H1 (cell line): ENCODE results near the gene KCNMB1. TPM values are rescaled to one million over a fixed set of nuclear protein-coding genes. Genes with fewer than 3 reads are reported as not detected.

ENCODE experiments used
- CTCF ChIA-PET: fragments of 300-600 bp; sonication (Branson Sonifier 250); formaldehyde crosslinking; loops from one replicate; lab custom pipeline; 2021; ENCODE audit not compliant: partially characterized antibody; lab: Charles Lee
- POLR2A ChIA-PET: fragments of 300-600 bp; sonication (Branson Sonifier 250); formaldehyde crosslinking; loops from one replicate; lab custom pipeline; 2021; ENCODE audit warnings: inconsistent platforms; ENCODE audit not compliant: partially characterized antibody; lab: Charles Lee
- DNase-seq, 2 experiments: peaks; one replicate each; pipeline versions ENCODE4 v3.0.0 to v3.0.0-alpha.2; 2010 to 2022; ENCODE audit warnings: low spot score in 2 of 2, low read depth in 1 of 2, mixed read lengths in 1 of 2
- FAIRE-seq: peaks from 2 replicates; lab custom pipeline; 2011; peaks lifted over from hg19 to GRCh38; lab: Jason Lieb, UNC
- H2AFZ ChIP-seq: 2 replicates; pipeline ENCODE4 v1.8.1; 2012; ENCODE audit warnings: low read length, inconsistent platforms
- H2AK5ac ChIP-seq: 2 replicates; pipeline ENCODE4 v1.6.1; 2013; ENCODE audit warnings: low read depth, low read length
- H2BK120ac ChIP-seq: replicated peaks from 2 replicates; pipeline ENCODE3; 2013; ENCODE audit warnings: low read depth, low read length, inconsistent platforms
- H2BK12ac ChIP-seq: 2 replicates; pipeline ENCODE4 v1.6.1; 2013; ENCODE audit warnings: low read depth, low read length
- H2BK15ac ChIP-seq: 2 replicates; pipeline ENCODE4 v1.6.1; 2013; ENCODE audit warnings: low read length
- H2BK20ac ChIP-seq: 2 replicates; pipeline ENCODE4 v1.6.1; 2013; ENCODE audit warnings: low read length
- H2BK5ac ChIP-seq: 2 replicates; pipeline ENCODE4 v1.6.1; 2013; ENCODE audit warnings: low read depth, low read length
- H3K14ac ChIP-seq: 2 replicates; pipeline ENCODE4 v1.6.1; 2013; ENCODE audit warnings: inconsistent platforms; ENCODE audit not compliant: insufficient read length
- H3K18ac ChIP-seq: 2 replicates; pipeline ENCODE4 v1.6.1; 2013; ENCODE audit warnings: low read length; ENCODE audit errors: extremely low read depth
- H3K23ac ChIP-seq: 2 replicates; pipeline ENCODE4 v1.6.1; 2013; ENCODE audit warnings: inconsistent platforms; ENCODE audit not compliant: insufficient read length
- H3K23me2 ChIP-seq: 2 replicates; pipeline ENCODE4 v1.6.1; 2013; ENCODE audit warnings: low read depth, low read length
- H3K27ac ChIP-seq: 2 replicates; pipeline ENCODE4 v1.6.1; 2011; ENCODE audit warnings: low read depth, low read length, inconsistent platforms
- H3K27me3 ChIP-seq, 4 experiments: replicated peaks in 1 of 4; 1 replicate in 1 of 4; 2 replicates in 3 of 4; pipeline versions ENCODE4 v1.6.1 to v1.8.1; 2011 to 2013; ENCODE audit warnings: low read length in 3 of 4, mild to moderate bottlenecking in 3 of 4, inconsistent platforms in 2 of 4, mixed read lengths in 2 of 4, moderate library complexity in 1 of 4; ENCODE audit not compliant: control insufficient read depth in 3 of 4, insufficient read depth in 3 of 4; ENCODE audit errors: extremely low read depth in 1 of 4
- H3K36me3 ChIP-seq, 4 experiments: 2 replicates each; pipeline versions ENCODE4 v1.6.1 to v1.8.1; 2011 to 2013; ENCODE audit warnings: mild to moderate bottlenecking in 4 of 4, low read length in 3 of 4, moderate library complexity in 2 of 4, control low read depth in 1 of 4, inconsistent platforms in 1 of 4; ENCODE audit not compliant: insufficient read depth in 4 of 4, control insufficient read depth in 2 of 4
- H3K4ac ChIP-seq: replicated peaks from 2 replicates; pipeline ENCODE3; 2013; ENCODE audit warnings: low read length, low read depth, mixed read lengths, inconsistent platforms; ENCODE audit not compliant: insufficient read length
- H3K4me1 ChIP-seq, 4 experiments: replicated peaks in 1 of 4; 1 replicate in 1 of 4; 2 replicates in 3 of 4; pipeline versions ENCODE4 v1.6.1 to v1.8.1; 2011 to 2013; ENCODE audit warnings: low read length in 3 of 4, inconsistent platforms in 2 of 4, mixed read lengths in 1 of 4; ENCODE audit not compliant: insufficient read depth in 4 of 4, control insufficient read depth in 3 of 4
- H3K4me2 ChIP-seq, 2 experiments: 2 replicates each; pipeline versions ENCODE4 v1.6.1 to v1.8.1; 2011 to 2013; ENCODE audit warnings: low read depth in 2 of 2, low read length in 2 of 2, control low read depth in 1 of 2, inconsistent platforms in 1 of 2, mild to moderate bottlenecking in 1 of 2; ENCODE audit not compliant: insufficient read depth in 1 of 2
- H3K4me3 ChIP-seq, 4 experiments: fragments of 200-600, 300-600 bp in 1 of 4; sonication (generic), shearing (Covaris generic), sonication (Bioruptor Twin) in 1 of 4; 2 replicates each; pipeline versions ENCODE4 v1.5.1 to v1.8.1; 2011 to 2016; ENCODE audit warnings: low read length in 4 of 4, low read depth in 3 of 4, control low read depth in 2 of 4, inconsistent platforms in 2 of 4, mild to moderate bottlenecking in 2 of 4, mixed read lengths in 1 of 4, moderate library complexity in 1 of 4; ENCODE audit not compliant: insufficient read depth in 2 of 4; ENCODE audit errors: extremely low read depth in 1 of 4
- H3K56ac ChIP-seq: replicated peaks from 2 replicates; pipeline ENCODE3; 2013; ENCODE audit warnings: low read depth, mild to moderate bottlenecking, mixed read lengths, low read length, inconsistent platforms; ENCODE audit not compliant: insufficient read length
- H3K79me1 ChIP-seq: 2 replicates; pipeline ENCODE4 v1.6.1; 2013; ENCODE audit warnings: low read depth, low read length, control low read depth
- H3K79me2 ChIP-seq, 2 experiments: 2 replicates each; pipeline versions ENCODE4 v1.6.1 to v1.8.1; 2012 to 2013; ENCODE audit warnings: low read length in 2 of 2, mild to moderate bottlenecking in 2 of 2, inconsistent platforms in 1 of 2; ENCODE audit not compliant: insufficient read depth in 2 of 2, control insufficient read depth in 1 of 2
- H3K9ac ChIP-seq, 4 experiments: replicated peaks in 1 of 4; 1 replicate in 1 of 4; 2 replicates in 3 of 4; pipeline versions ENCODE4 v1.6.1 to v1.8.1; 2011 to 2013; ENCODE audit warnings: low read depth in 3 of 4, low read length in 3 of 4, control low read depth in 2 of 4, mild to moderate bottlenecking in 2 of 4, moderate library complexity in 2 of 4, inconsistent platforms in 1 of 4; ENCODE audit errors: extremely low read depth in 1 of 4
- H3K9me3 ChIP-seq, 2 experiments: 2 replicates each; pipeline versions ENCODE4 v1.6.1 to v1.8.1; 2012 to 2013; ENCODE audit warnings: mild to moderate bottlenecking in 2 of 2, moderate library complexity in 2 of 2, control low read depth in 1 of 2, inconsistent platforms in 1 of 2, low read depth in 1 of 2, low read length in 1 of 2, mixed read lengths in 1 of 2; ENCODE audit not compliant: insufficient read depth in 2 of 2
- H4K20me1 ChIP-seq, 2 experiments: replicated peaks in 1 of 2; 2 replicates each; pipeline versions ENCODE3 to v1.8.1; 2011 to 2013; ENCODE audit warnings: inconsistent platforms in 2 of 2, low read length in 2 of 2, mild to moderate bottlenecking in 1 of 2; ENCODE audit not compliant: insufficient read depth in 2 of 2, control insufficient read depth in 1 of 2
- H4K5ac ChIP-seq: 2 replicates; pipeline ENCODE4 v1.6.1; 2013; ENCODE audit warnings: low read length, low read depth, mixed read lengths, inconsistent platforms; ENCODE audit not compliant: insufficient read length
- H4K8ac ChIP-seq: 2 replicates; pipeline ENCODE4 v1.8.0; 2013; ENCODE audit warnings: mild to moderate bottlenecking, moderate library complexity, low read length, inconsistent platforms; ENCODE audit not compliant: insufficient read depth; ENCODE audit errors: extremely low read depth
- H4K91ac ChIP-seq: replicated peaks from 2 replicates; pipeline ENCODE3; 2013; ENCODE audit warnings: low read length, mixed read lengths, inconsistent platforms; ENCODE audit not compliant: insufficient read length
- JUND ChIP-seq: IDR thresholded peaks from 2 replicates; pipeline ENCODE4 v1.6.1; 2011; ENCODE audit warnings: mild to moderate bottlenecking, improper control_type of control experiment, low read length
- NRF1 ChIP-seq: IDR thresholded peaks from 2 replicates; pipeline ENCODE4 v1.6.1; 2011; ENCODE audit warnings: mild to moderate bottlenecking, low read depth, low read length, improper control_type of control experiment
- POLR2AphosphoS5 ChIP-seq: IDR thresholded peaks from 2 replicates; pipeline ENCODE4 v1.6.1; 2011; ENCODE audit warnings: low read depth, low read length
- WGBS, 2 experiments: shearing (Covaris generic) in 1 of 2; methylation state at CpG; one replicate each; pipeline versions ENCODE4 v1.1.6 to v1.1.7; 2013 to 2015; ENCODE audit warnings: low lambda C conversion rate in 2 of 2, mixed read lengths in 2 of 2, inconsistent platforms in 1 of 2, low coverage in 1 of 2, missing lambda C conversion rate in 1 of 2; ENCODE audit not compliant: insufficient replicate concordance in 2 of 2, insufficient coverage in 1 of 2, insufficient read length in 1 of 2; ENCODE audit errors: extremely low coverage in 1 of 2, missing lambda C conversion rate in 1 of 2; 5-methylcytosine and 5-hydroxymethylcytosine counted together
- polyA plus RNA-seq, 7 experiments: library from polyadenylated mRNA; depleted of rRNA in 3 of 7; stranded (reverse) in 5 of 7; unstranded in 2 of 7; fragments of >200 nt in 5 of 7; fragments of 200-250 nt in 2 of 7; gene quantifications; 1 replicate in 5 of 7; 2 replicates in 1 of 7; 4 replicates in 1 of 7; pipeline versions ENCODE4 v1.2.1 to v1.2.3, GENCODE V29; 2011 to 2013; ENCODE audit warnings: missing spikeins in 2 of 7, mixed read lengths in 2 of 7
- total RNA-seq: library from RNA; stranded (reverse); fragmentation: NEBNext Ultra II Directional; extraction: Animal tissue kit (Norgen Biotek cat#: 25700); gene quantifications from 2 replicates; pipeline ENCODE4 v1.2.1, GENCODE V29; 2021

KCNMB1 gene
- total and polyA plus RNA-seq, 2 of the 8 experiments (the other 6 are each of a cell fraction or from before 2014, with no cell fraction given), result 0.08 to 0.19 TPM

DNA sequence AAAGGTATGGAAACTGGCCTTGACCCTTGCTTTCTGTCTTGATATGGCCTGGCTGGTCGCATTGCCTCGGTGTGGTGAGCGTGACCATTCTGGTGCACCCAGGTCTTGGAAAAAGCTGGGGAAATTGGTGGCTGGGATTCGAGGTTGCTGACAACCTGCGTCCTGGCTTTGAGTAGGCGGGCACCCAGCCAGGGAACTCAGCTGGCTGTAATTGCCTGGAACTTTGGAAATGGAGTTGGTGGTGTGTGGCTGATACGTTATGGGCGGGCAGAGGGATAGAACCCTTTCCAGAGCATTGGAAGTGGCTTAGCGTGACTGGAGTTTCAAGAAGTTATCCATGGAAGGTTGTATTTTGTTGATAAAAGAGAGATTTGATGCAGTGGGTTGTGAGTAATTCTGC, 35.2 kb downstream of the KCNMB1 start:
- no peaks in the 10 kb centered on the region for H3K23me2 ChIP-seq
- H4K5ac ChIP-seq, result no peak overlapping the region
- H3K4me1 ChIP-seq, result peaks cover 9 to 25% (median 16%) of the 10 kb centered on the region in 4 experiments
- H2BK5ac ChIP-seq, result peak overlapping the region; percentile 42; the same call in 1 of the 2 replicates
- H2BK120ac ChIP-seq, result no peak overlapping the region
- 0 out of 2 replicates have a peak overlapping the region, but pooled peaks have one; percentile 62 for H2BK12ac ChIP-seq
- H3K27me3 ChIP-seq, result peaks cover 0 to 7% (median 3%) of the 10 kb centered on the region in 4 experiments; a peak in 6 of 7 replicates
- no peak overlapping the region for H3K27ac ChIP-seq
- H4K91ac ChIP-seq, result no peak overlapping the region
- ChIA-PET CTCF (interaction anchor here (0.5 to 4.2 kb wide), 21 partner anchors 8 to 155 kb away, joined by 3 to 18 read pairs (median 3); no protein-coding TSS in a partner anchor), POLR2A (interaction anchor here (1.5 kb wide), 1 partner anchor 43 kb away, joined by 3 read pairs; no protein-coding TSS in a partner anchor)
- H2BK15ac ChIP-seq, result peak overlapping the region; percentile 13; the same call in 1 of the 2 replicates
- no peak overlapping the region for H3K56ac ChIP-seq
- no peak overlapping the region for H3K4me2 ChIP-seq
- H3K9me3 ChIP-seq, result no peaks in the 10 kb centered on the region
- TF ChIP-seq NRF1, result no peak
- TF ChIP-seq JUND, result no peak
- no peak for TF ChIP-seq POLR2AphosphoS5
- no peaks in the 10 kb centered on the region for H3K79me2 ChIP-seq
- H3K36me3 ChIP-seq, result no peaks in the 10 kb centered on the region
- H3K4ac ChIP-seq, result no peak overlapping the region
- no peak overlapping the region for H3K4me3 ChIP-seq
- H2AFZ ChIP-seq, result no peak overlapping the region
- H3K79me1 ChIP-seq, result no peaks in the 10 kb centered on the region
- H4K20me1 ChIP-seq, result no peaks in the 10 kb centered on the region
- H2AK5ac ChIP-seq, result peak overlapping the region; percentile 67; the same call in 1 of the 2 replicates
- no peak overlapping the region for H4K8ac ChIP-seq
- peak overlapping the region; percentile 55; the same call in 1 of the 2 replicates for H2BK20ac ChIP-seq
- no peak overlapping the region for H3K9ac ChIP-seq
- DNase-seq, result no peak
- no peak for FAIRE-seq
- H3K23ac ChIP-seq, result no peak overlapping the region
- H3K18ac ChIP-seq, result no peak overlapping the region; the same call in 1 of the 2 replicates
- no peak overlapping the region for H3K14ac ChIP-seq
- 88% methylated on average over 9 of the region's 9 CpGs; no CpG with 5 or more reads in 1 of the 2 experiments for WGBS, 2 experiments
